Measurements from ENCODE around the gene THBD.

The THBD gene

GRCh38 chr20:23083553-23084220, 34.2 kb upstream of the THBD start:
- DNase-seq = no peak
- Histone ChIP-seq H3K9me3 (replicated peaks; ENCODE audit: insufficient read depth, low read length) (no peaks in the 10 kb centered on the region), H4K20me1 (ENCODE audit: insufficient read depth, low read length) (no peaks in the 10 kb centered on the region), H3K27me3 (replicated peaks; ENCODE audit: insufficient read depth, low read length) (no peaks in the 10 kb centered on the region), H2AFZ (ENCODE audit: low read length) (no peak overlapping the region), H3K4me2 (ENCODE audit: low read depth, low read length) (no peak overlapping the region), H3K9ac (ENCODE audit: low read length) (no peak overlapping the region), H3K79me2 (ENCODE audit: low read length) (no peaks in the 10 kb centered on the region), H3K36me3 (replicated peaks; ENCODE audit: insufficient read depth, low read length) (no peaks in the 10 kb centered on the region), H3K9me2 (replicated peaks; ENCODE audit: insufficient read depth, low read length) (no peaks in the 10 kb centered on the region), H3K27ac (ENCODE audit: low read length) (no peak overlapping the region), H3K4me3 (ENCODE audit: low read length) (no peak overlapping the region), H3K4me1 (ENCODE audit: low read length) (no peaks in the 10 kb centered on the region), H3F3A (ENCODE audit: insufficient read depth, low read length) (no peaks in the 10 kb centered on the region)
- no peak for TF ChIP-seq EZH2phosphoT487 (IDR thresholded peaks at IDR 0.05; ENCODE audit: low read length)
- TF ChIP-seq CTCF (IDR thresholded peaks at IDR 0.05; ENCODE audit: low read length) = no peak
- TF ChIP-seq EZH2 (optimal IDR thresholded peaks at IDR 0.05; ENCODE audit: low read depth, low read length) = no peak

- no peaks in the 10 kb centered on the region for H3K36me3 ChIP-seq (replicated peaks; ENCODE audit: insufficient read depth, low read length)
- TF ChIP-seq CTCF (IDR thresholded peaks at IDR 0.05; ENCODE audit: low read length) = no peak
- H2AFZ ChIP-seq (ENCODE audit: low read length) = no peak overlapping the region
- no peaks in the 10 kb centered on the region for H3K79me2 ChIP-seq (ENCODE audit: low read length)
- H3K9me2 ChIP-seq (replicated peaks; ENCODE audit: insufficient read depth, low read length) = no peaks in the 10 kb centered on the region
- H4K20me1 ChIP-seq (ENCODE audit: insufficient read depth, low read length) = no peaks in the 10 kb centered on the region
- no peak for DNase-seq
- no peaks in the 10 kb centered on the region for H3K27me3 ChIP-seq (replicated peaks; ENCODE audit: insufficient read depth, low read length)
- H3K9me3 ChIP-seq (replicated peaks; ENCODE audit: insufficient read depth, low read length) = no peaks in the 10 kb centered on the region
- H3F3A ChIP-seq (ENCODE audit: insufficient read depth, low read length) = no peaks in the 10 kb centered on the region
- no peak overlapping the region for H3K4me2 ChIP-seq (ENCODE audit: low read depth, low read length)
- no peak overlapping the region for H3K4me3 ChIP-seq (ENCODE audit: low read length)
- no peaks in the 10 kb centered on the region for H3K4me1 ChIP-seq (ENCODE audit: low read length)
- no peak overlapping the region for H3K9ac ChIP-seq (ENCODE audit: low read length)
- no peak overlapping the region for H3K27ac ChIP-seq (ENCODE audit: low read length)
Observed at GRCh38 chr20:23082846-23083552, 33.5 kb upstream of the THBD start.

- no peaks in the 10 kb centered on the region for H3K79me2 ChIP-seq (ENCODE audit: low read length)
- H3K9me2 ChIP-seq (replicated peaks; ENCODE audit: insufficient read depth, low read length) = no peaks in the 10 kb centered on the region
- H2AFZ ChIP-seq (ENCODE audit: low read length) = no peak overlapping the region
- H3K4me3 ChIP-seq (ENCODE audit: low read length) = no peak overlapping the region
- no peaks in the 10 kb centered on the region for H3K27me3 ChIP-seq (replicated peaks; ENCODE audit: insufficient read depth, low read length)
- no peaks in the 10 kb centered on the region for H3F3A ChIP-seq (ENCODE audit: insufficient read depth, low read length)
- no peak overlapping the region for H3K9ac ChIP-seq (ENCODE audit: low read length)
- no peak for TF ChIP-seq EZH2phosphoT487 (IDR thresholded peaks at IDR 0.05; ENCODE audit: low read length)
- no peak for TF ChIP-seq CTCF (IDR thresholded peaks at IDR 0.05; ENCODE audit: low read length)
- TF ChIP-seq EZH2 (optimal IDR thresholded peaks at IDR 0.05; ENCODE audit: low read depth, low read length) = no peak
- H3K27ac ChIP-seq (ENCODE audit: low read length) = no peak overlapping the region
- no peaks in the 10 kb centered on the region for H3K4me1 ChIP-seq (ENCODE audit: low read length)
- no peaks in the 10 kb centered on the region for H3K9me3 ChIP-seq (replicated peaks; ENCODE audit: insufficient read depth, low read length)
- no peaks in the 10 kb centered on the region for H3K36me3 ChIP-seq (replicated peaks; ENCODE audit: insufficient read depth, low read length)
- DNase-seq = no peak
- no peak overlapping the region for H3K4me2 ChIP-seq (ENCODE audit: low read depth, low read length)
- no peaks in the 10 kb centered on the region for H4K20me1 ChIP-seq (ENCODE audit: insufficient read depth, low read length)
Observed at GRCh38 chr20:23081263-23081819, 31.9 kb upstream of the THBD start.
